HepG2 (cell line): ENCODE measurements around the gene SLC66A3. TPM values are rescaled to one million over a fixed set of nuclear protein-coding genes. Genes with fewer than 3 reads are reported as not detected.

Experiments
- CENPT ChIP-seq: sonication (generic); formaldehyde crosslinking; IDR thresholded peaks from 2 replicates; pipeline ENCODE4 v1.8.0; 2022; ENCODE audit warnings: low read depth, mild to moderate bottlenecking, moderate library complexity, missing genetic modification reagents
- RARA ChIP-seq: IDR thresholded peaks from 2 replicates; pipeline ENCODE4 v1.6.1; 2016; ENCODE audit warnings: missing genetic modification reagents, missing compliant biosample characterization
- RBFOX2 ChIP-seq: fragments of 200-400 bp; formaldehyde crosslinking; IDR thresholded peaks from 2 replicates; pipeline ENCODE4 v1.6.1; 2017; ENCODE audit warnings: low read depth, mild to moderate bottlenecking, low read length
- RCOR2 ChIP-seq: IDR thresholded peaks from 2 replicates; pipeline ENCODE4 v1.6.1; 2016; ENCODE audit warnings: missing biosample characterization, missing genetic modification reagents
- ZNF572 ChIP-seq: sonication (generic); formaldehyde crosslinking; IDR thresholded peaks from 2 replicates; pipeline ENCODE4 v1.5.1; 2020; ENCODE audit warnings: mild to moderate bottlenecking, missing genetic modification reagents
- ZNF891 ChIP-seq: sonication (generic); formaldehyde crosslinking; IDR thresholded peaks from 2 replicates; pipeline ENCODE4 v1.5.0; 2020; ENCODE audit warnings: mild to moderate bottlenecking, missing genetic modification reagents
- polyA plus RNA-seq, 8 experiments: library from polyadenylated mRNA; depleted of rRNA in 3 of 8; stranded (reverse) in 7 of 8; unstranded in 1 of 8; fragments of >200 nt; fragmentation: Illumina TruSeq in 4 of 8; extraction: Trizol in 4 of 8; gene quantifications; 2 replicates each; pipeline versions ENCODE4 v1.2.1 to v1.2.3, GENCODE V29; 2011 to 2016; ENCODE audit warnings: low read depth in 4 of 8, missing spikeins in 1 of 8, mixed read lengths in 1 of 8; ENCODE audit not compliant: insufficient read depth in 1 of 8
- total RNA-seq, 5 experiments: library from RNA; depleted of rRNA; stranded (reverse); fragments of >200 nt; fragmentation: Illumina TruSeq; extraction: Trizol; gene quantifications; 2 replicates each; pipeline ENCODE4 v1.2.3, GENCODE V29; 2016; ENCODE audit warnings: low read depth in 1 of 5
- TF ChIP-seq, protein P1 (sequence below): sonication (generic); formaldehyde crosslinking; IDR thresholded peaks from 2 replicates; pipeline ENCODE4 v1.4.0; 2020; ENCODE audit warnings: missing genetic modification reagents, borderline replicate concordance
- TF ChIP-seq, protein P2 (sequence below): sonication (generic); formaldehyde crosslinking; IDR thresholded peaks from 2 replicates; pipeline ENCODE4 v1.4.0; 2020; ENCODE audit warnings: mild to moderate bottlenecking, missing genetic modification reagents
- TF ChIP-seq, protein P3 (sequence below), 2 experiments: sonication (generic) in 1 of 2; formaldehyde crosslinking in 1 of 2; IDR thresholded peaks; 2 replicates each; pipeline versions ENCODE4 v1.5.1 to v1.6.1; 2011 to 2020; ENCODE audit warnings: borderline replicate concordance in 1 of 2, low read depth in 1 of 2, low read length in 1 of 2, mild to moderate bottlenecking in 1 of 2, missing genetic modification reagents in 1 of 2, moderate library complexity in 1 of 2

Gene SLC66A3
- total and polyA plus RNA-seq, 2 of the 13 experiments (the other 11 are each of a cell fraction or from before 2014, with no cell fraction given): 2.2 to 3.7 TPM

DNA sequence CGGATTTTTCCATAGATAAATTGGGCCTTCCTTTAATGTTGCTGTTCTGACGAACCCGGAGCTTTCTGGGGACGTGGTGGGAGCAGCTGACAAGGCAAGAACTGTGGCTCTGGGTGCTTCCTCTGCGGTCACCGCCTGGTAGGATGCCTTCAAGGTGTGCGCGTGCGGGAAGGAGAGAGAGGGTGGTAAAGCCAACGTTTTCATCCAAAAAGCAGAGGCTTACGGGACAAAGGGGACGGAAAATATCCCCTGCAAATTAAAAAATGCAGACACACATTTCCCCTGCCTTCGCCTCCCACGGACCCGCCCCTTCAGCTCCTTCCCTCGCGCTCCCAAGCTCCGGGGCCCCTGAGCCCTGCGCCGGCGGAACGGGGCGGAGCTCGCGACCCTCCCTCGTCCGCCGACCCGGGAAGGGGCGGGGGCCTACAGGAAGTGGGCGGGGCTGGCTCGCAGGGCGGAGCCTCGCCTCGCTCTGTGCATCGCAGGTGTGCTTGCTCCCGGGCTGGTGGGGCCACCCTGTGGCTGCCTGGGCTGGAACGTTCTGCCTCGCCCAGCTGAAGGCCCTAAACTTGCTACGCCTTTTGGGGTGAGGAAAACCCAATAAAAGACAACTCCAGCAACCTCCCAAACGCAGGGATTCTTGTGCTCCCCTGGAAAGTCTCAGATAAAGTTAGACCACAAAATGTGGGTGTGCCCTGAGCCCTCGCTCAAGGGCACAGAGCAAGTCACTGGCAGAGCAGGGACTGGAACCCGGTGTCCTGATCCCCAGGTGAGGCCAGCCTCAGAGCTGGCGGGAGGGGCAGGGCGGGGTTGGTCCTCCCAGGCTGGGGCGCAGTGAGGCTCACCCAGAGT, 25.4 kb upstream of the SLC66A3 start (continued):
- TF ChIP-seq, protein P1, sequence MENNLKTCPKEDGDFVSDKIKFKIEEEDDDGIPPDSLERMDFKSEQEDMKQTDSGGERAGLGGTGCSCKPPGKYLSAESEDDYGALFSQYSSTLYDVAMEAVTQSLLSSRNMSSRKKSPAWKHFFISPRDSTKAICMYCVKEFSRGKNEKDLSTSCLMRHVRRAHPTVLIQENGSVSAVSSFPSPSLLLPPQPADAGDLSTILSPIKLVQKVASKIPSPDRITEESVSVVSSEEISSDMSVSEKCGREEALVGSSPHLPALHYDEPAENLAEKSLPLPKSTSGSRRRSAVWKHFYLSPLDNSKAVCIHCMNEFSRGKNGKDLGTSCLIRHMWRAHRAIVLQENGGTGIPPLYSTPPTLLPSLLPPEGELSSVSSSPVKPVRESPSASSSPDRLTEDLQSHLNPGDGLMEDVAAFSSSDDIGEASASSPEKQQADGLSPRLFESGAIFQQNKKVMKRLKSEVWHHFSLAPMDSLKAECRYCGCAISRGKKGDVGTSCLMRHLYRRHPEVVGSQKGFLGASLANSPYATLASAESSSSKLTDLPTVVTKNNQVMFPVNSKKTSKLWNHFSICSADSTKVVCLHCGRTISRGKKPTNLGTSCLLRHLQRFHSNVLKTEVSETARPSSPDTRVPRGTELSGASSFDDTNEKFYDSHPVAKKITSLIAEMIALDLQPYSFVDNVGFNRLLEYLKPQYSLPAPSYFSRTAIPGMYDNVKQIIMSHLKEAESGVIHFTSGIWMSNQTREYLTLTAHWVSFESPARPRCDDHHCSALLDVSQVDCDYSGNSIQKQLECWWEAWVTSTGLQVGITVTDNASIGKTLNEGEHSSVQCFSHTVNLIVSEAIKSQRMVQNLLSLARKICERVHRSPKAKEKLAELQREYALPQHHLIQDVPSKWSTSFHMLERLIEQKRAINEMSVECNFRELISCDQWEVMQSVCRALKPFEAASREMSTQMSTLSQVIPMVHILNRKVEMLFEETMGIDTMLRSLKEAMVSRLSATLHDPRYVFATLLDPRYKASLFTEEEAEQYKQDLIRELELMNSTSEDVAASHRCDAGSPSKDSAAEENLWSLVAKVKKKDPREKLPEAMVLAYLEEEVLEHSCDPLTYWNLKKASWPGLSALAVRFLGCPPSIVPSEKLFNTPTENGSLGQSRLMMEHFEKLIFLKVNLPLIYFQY (CRISPR knock-in tag): 0 out of 2 replicates have a peak, but pooled peaks have one; percentile 23
- peak; percentile 59; the same call in 1 of the 2 replicates for TF ChIP-seq RBFOX2
- peak; percentile 35; the same call in 1 of the 2 replicates for TF ChIP-seq RARA (CRISPR knock-in tag)
- TF ChIP-seq CENPT: no peak
- TF ChIP-seq ZNF891 (CRISPR knock-in tag): no peak
- no peak for TF ChIP-seq ZNF572
- no peak for TF ChIP-seq RCOR2 (CRISPR knock-in tag)
- TF ChIP-seq, protein P2, sequence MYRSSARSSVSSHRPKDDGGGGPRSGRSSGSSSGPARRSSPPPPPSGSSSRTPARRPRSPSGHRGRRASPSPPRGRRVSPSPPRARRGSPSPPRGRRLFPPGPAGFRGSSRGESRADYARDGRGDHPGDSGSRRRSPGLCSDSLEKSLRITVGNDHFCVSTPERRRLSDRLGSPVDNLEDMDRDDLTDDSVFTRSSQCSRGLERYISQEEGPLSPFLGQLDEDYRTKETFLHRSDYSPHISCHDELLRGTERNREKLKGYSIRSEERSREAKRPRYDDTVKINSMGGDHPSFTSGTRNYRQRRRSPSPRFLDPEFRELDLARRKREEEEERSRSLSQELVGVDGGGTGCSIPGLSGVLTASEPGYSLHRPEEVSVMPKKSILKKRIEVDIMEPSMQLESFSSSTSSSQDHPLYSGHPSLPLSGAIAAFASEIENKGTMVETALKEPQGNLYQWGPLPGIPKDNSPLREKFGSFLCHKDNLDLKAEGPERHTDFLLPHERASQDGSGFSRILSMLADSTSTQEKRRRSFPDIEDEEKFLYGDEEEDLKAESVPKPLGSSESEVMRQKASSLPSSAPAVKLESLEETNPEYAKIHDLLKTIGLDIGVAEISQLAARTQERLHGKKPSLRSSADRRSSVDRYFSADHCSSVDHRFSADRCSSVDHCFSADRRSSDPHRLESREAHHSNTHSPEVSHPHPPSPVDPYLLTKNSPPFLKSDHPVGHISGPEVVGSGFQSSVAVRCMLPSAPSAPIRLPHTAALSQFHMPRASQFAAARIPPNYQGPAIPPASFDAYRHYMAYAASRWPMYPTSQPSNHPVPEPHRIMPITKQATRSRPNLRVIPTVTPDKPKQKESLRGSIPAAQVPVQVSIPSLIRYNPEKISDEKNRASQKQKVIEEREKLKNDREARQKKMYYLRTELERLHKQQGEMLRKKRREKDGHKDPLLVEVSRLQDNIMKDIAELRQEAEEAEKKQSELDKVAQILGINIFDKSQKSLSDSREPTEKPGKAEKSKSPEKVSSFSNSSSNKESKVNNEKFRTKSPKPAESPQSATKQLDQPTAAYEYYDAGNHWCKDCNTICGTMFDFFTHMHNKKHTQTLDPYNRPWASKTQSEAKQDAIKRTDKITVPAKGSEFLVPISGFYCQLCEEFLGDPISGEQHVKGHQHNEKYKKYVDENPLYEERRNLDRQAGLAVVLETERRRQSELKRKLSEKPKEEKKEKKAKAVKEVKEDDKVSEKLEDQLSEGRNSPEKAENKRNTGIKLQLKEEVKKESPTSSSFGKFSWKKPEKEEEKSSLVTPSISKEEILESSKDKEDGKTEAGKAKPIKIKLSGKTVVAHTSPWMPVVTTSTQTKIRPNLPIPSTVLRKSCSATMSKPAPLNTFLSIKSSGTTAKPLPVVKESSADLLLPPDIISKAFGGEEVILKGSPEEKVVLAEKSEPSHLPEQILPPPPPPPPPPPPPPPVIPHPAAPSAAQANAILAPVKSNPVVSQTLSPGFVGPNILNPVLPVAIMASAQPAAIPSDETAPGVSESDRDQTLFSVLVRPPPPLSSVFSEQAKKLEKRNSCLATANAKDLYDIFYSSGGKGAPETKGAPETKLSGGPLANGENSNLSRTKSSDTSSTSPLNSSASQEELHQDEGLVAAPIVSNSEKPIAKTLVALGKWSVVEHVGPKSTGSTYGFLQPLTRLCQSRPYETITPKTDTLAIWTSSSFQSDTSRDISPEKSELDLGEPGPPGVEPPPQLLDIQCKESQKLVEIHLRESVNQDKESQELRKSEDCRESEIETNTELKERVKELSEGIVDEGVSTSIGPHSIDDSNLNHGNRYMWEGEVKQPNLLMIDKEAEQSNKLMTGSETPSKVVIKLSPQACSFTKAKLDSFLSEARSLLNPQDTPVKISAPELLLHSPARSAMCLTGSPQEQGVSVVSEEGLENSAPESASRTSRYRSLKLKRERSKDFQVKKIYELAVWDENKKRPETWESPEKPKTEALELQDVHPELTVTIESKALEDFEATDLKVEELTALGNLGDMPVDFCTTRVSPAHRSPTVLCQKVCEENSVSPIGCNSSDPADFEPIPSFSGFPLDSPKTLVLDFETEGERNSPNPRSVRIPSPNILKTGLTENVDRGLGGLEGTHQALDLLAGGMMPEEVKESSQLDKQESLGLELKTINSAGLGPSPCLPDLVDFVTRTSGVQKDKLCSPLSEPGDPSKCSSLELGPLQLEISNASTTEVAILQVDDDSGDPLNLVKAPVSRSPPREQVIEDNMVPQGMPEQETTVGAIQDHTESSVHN (CRISPR knock-in tag): no peak
- TF ChIP-seq, protein P3, sequence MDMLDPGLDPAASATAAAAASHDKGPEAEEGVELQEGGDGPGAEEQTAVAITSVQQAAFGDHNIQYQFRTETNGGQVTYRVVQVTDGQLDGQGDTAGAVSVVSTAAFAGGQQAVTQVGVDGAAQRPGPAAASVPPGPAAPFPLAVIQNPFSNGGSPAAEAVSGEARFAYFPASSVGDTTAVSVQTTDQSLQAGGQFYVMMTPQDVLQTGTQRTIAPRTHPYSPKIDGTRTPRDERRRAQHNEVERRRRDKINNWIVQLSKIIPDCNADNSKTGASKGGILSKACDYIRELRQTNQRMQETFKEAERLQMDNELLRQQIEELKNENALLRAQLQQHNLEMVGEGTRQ (IDR thresholded peaks at IDR 0.05; ENCODE audit: low read depth, low read length): no peak
- TF ChIP-seq, protein P3 (CRISPR knock-in tag; IDR thresholded peaks at IDR 0.05; ENCODE audit: borderline replicate concordance): no peak
